Measurements from ENCODE around the gene ESYT3.
"Not testable (repeated sequence)": the region's sequence is repeated elsewhere in the genome, so short reads cannot be mapped to it uniquely, and the experiment has no call there.

ESYT3 gene

DNA sequence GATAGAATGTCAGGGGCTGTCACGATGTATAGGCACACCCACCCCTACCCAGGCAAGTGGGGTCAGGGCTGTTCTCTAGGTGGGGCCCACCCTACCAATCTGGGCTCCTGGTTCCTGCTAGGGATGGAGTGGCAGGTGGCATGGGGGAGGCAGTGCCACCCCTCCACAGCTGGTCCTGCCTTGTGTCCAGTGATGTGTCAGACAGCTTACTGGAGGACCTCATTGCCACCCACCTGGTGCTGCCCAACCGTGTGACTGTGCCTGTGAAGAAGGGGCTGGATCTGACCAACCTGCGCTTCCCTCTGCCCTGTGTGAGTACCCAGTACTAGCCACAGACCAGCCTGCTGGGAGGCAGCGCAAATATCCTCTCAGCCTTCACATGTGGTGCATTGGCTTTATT, 27.5 kb downstream of the ESYT3 start:
- DNase-seq (ENCODE audit: low spot score): no peak

GRCh38 chr3:138463724-138464490, 29.5 kb downstream of the ESYT3 start:
- no peak for DNase-seq (ENCODE audit: low spot score)

DNA sequence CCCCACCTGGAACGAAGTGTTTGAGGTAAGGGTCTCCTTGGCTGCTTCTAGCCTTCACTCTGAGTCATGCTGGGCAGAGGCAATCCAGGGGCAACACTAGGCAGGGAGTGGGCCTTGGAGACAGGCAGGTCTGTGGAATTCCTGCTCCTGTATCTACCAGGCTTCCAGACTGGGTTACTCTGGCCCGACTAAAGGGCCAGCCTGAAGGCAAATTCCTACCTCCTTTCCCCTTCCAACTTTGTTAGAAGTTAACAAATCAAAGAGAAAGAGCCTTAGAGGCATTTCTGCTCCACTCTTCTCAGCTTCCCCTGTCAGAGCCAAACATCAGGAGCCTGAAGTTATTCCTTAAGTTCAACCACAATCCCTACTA, 30.1 kb downstream of the ESYT3 start:
- no peak for DNase-seq (ENCODE audit: low spot score)

DNA sequence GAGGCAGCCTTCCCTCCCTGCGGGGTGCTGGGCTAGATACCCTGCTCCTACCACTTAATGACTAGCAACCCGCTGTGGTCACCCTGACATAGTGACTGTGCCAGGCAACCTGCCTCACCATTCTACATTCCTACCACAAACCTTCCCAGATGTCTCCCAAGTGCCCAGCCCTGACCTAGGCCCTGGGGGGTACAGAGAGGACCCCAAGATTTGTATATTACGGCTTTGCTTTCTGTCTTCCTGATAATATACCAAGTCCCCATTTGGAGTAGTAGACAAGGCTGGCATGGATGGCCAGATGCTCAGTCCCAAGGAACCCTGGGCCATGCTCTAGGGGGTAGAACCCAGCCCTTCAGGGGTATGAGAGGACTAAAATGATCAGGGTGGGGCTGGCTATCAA, 31.0 kb downstream of the ESYT3 start:
- no peak for DNase-seq (ENCODE audit: low spot score)

GRCh38 chr3:138465925-138466324, 31.5 kb downstream of the ESYT3 start:
- DNase-seq (ENCODE audit: low spot score): no peak

DNA sequence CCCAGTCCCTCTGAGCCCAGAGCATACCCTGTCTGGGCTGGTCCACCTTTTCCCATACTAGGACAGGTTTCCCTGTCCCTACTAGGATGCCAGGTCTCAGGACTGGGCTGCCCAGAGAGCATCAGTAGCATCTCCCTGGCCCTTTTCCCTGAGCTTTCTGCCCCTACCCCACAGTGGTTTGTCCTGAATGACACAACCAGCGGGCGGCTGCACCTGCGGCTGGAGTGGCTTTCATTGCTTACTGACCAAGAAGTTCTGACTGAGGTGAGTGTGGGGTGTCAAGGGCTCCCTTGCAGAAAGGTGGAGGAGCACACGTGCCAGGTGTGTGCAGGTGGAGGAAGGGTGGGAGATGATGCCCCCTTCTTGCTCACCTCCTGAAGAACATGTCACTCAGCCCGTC, 33.5 kb downstream of the ESYT3 start:
- no peak for DNase-seq (ENCODE audit: low spot score)

DNA sequence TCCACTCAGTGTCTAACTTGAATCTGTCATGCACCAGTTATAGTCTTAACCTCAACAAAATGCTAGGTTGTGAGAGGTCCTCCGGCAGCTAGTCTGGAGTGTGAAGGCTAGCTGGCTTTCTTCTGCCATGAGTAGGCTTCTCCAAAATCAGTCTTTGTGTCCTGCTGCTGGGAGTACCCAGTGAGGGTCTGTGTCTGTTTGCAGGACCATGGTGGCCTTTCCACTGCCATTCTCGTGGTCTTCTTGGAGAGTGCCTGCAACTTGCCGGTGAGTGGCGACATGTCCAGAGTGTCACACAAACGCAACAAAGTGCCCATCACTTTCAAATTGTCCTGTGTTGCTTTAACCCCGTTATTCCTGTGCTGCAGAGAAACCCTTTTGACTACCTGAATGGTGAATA, 34.0 kb downstream of the ESYT3 start:
- no peak for DNase-seq (ENCODE audit: low spot score)

GRCh38 chr3:138468886-138469285, 34.5 kb downstream of the ESYT3 start:
- DNase-seq (ENCODE audit: low spot score): no peak

DNA sequence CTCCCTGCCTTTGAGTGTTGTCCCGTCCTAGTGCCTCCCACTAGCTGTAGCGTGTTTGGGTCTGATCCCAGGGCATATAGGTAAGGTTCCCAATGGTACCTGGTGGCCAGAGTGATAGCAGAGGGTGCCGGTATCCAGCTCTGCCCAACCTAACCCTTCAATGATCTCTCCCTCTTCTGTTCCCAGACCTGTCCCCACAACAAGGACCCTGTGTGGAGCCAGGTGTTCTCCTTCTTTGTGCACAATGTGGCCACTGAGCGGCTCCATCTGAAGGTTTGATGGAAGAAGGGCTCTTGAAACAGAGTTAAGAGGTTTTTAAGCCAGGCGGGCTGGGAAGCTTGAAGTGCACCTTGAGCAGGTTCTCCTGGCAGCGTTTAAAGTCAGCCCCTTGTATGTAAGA, 35.5 kb downstream of the ESYT3 start:
- no peak for DNase-seq (ENCODE audit: low spot score)

- DNase-seq (ENCODE audit: low spot score): no peak
Observed at GRCh38 chr3:138470687-138471086, 36.3 kb downstream of the ESYT3 start.

DNA sequence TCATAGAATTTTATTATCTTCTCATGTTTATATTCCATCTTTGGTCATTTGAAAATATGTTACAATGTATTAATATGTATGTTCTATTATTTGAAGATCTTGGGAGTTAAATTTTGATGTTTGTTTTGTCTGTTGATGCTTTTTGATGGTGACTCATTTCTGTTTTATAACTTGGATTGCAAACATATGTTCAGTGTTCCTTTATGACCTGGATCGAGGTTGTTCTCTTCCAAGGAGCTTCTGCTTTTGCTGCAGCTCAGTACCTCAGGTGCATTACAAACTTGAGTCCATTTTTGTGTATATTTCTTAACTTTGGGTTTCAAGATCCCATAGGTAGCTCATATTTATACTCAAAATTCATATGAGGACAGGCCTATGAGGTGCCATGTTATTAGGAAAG, 37.1 kb downstream of the ESYT3 start:
- no peak for DNase-seq (ENCODE audit: low spot score)

- no peak for DNase-seq (ENCODE audit: low spot score)
Observed at GRCh38 chr3:138472141-138472825, 37.9 kb downstream of the ESYT3 start.

- DNase-seq (ENCODE audit: low spot score): no peak
Observed at GRCh38 chr3:138473391-138473790, 39.0 kb downstream of the ESYT3 start.

DNA sequence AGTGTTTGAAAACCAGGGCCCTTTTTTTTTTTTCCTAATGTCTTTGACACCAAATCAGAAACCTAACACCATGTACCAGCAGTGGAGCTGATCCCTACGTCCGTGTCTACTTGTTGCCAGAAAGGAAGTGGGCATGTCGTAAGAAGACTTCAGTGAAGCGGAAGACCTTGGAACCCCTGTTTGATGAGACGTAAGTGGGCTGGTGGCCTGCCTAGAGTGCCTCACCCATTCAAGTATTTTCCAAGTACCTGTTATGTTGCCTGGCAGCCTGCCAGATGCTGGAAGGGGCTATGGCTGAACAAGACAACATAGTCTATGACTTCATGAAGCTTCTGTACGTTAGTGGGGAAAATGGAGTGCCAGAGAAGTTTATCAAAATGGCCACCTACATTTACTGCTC, 39.7 kb downstream of the ESYT3 start:
- DNase-seq (ENCODE audit: low spot score): no peak

DNA sequence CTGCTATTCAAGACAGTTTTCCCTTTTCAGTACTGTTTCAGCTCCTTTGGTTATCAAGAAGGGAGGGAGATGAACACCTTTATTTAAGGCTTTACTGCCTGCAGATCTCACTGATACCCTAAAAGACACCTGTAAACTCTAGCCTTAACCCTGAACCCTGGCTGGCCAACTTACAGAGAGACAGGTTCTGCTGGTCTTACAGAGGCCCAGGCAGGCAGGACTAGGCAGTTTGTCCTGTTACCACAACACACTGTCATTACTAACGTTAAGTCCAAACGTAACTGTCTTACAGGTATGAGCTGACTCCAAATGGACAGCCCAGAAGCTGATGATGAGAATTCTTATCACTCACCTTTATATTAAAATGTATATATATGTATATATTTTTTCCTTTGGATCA, 42.1 kb downstream of the ESYT3 start:
- DNase-seq (ENCODE audit: low spot score): no peak

- no peak for DNase-seq (ENCODE audit: low spot score)
Observed at GRCh38 chr3:138477120-138477519, 42.7 kb downstream of the ESYT3 start.

GRCh38 chr3:138477801-138478200, 43.4 kb downstream of the ESYT3 start:
- no peak for DNase-seq (ENCODE audit: low spot score)

DNA sequence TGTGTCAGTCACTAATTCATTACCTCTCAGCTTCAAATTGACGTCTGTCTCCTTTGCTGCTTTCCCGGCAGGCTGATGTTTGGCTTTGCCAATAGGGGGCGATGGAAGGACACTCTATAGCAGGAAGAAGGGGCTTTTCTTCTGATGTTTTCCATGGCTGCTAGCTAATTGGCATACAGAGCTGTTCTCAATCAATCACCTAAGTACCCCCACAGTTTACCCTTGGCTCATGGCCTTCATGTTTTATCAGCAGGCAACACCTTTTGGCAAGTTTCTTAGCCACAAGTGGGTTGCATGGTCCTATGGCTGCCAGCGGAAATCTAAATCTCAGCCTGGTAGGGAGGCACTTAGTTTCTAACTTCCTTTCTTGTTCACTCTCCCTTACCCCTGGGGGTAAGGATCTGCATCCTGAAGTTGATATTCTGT, 45.0 kb downstream of the ESYT3 start:
- peak; percentile 15 for DNase-seq (ENCODE audit: low spot score)

DNA sequence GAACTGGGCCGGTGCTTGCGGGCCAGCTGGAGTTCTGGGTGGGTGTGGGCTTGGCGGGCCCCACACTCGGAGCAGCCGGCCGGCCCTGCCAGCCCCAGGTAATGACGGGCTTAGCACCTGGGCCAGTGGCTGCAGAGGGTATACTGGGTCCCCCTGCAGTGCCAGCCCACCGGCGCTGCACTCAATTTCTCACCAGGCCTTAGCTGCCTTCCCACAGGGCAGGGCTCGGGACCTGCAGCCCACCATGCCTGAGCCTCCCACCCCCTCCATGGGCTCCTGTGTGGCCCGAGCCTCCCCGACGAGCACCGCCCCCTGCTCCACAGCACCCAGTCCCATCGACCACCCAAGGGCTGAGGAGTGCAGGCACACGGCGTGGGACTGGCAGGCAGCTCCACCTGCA, 50.3 kb downstream of the ESYT3 start:
- not testable (repeated sequence) for DNase-seq (ENCODE audit: low spot score)

- not testable (repeated sequence) for DNase-seq (ENCODE audit: low spot score)
Observed at GRCh38 chr3:138486580-138486979, 52.2 kb downstream of the ESYT3 start.

DNA sequence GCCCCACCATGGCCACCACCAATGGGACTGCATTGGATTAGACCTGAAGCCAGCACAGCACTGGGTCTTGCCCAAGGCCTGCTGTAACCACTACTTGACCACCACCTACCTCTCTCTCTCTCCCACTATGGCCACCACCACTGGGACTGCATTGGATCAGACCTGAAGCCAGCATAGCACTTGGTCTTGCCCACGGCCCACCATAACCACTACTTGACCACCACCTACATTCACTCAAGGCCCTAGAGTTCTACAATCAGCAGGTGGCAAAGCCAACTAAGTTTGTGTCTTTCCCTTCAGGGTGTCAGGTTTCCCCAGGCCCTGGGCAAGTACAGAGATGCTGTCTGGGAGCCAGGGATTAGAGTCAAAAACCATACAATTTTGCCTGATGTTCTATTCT, 57.6 kb downstream of the ESYT3 start:
- no peak for DNase-seq (ENCODE audit: low spot score)

DNA sequence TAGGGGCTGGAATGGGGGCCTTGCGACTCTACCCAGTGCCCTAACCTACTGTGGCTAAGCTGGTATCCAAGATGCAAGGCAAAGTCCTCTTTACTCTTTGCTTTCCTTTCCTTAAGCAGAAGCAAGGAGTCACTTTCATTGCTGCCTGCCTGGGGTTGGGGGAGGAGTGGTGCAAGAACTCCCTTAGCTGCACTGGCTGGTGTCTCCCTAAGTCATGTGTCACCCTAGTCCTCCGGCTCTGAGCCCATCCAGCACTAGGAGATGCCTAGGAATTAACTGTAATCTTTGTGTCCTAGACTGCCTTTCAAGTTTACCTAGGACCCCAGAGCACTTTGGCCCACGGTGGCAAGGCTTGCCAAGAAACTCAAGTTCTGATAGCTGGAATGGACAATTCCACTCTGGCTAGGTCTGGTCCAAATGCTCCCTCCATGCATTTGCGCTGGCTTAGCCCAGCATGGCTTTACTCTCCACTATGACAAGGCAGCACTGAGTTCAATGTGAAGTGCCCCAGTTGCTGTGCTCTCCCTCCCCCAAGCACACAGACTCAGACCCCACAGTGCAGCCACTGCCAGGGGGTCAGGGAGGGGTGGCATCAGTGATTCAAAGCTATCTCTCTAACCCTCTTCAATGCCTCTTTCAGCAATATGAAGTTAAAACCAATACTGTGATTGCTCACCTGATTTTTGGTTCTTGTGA, 58.7 kb downstream of the ESYT3 start:
- no peak for DNase-seq (ENCODE audit: low spot score)

Measured in pons (tissue), 1 donor.